SKM-1 treated with dmso at 0.1 percent for 144 hours (cell line): ENCODE data around the gene ADCY2.

Experiments
- DNase-seq: peaks from one replicate; lab custom pipeline; 2025; ENCODE audit not compliant: unreplicated experiment; lab: John Stamatoyannopoulos, UW

The ADCY2 gene

GRCh38 chr5:7501061-7501460, 105.1 kb downstream of the ADCY2 start:
- no peak for DNase-seq

GRCh38 chr5:7503564-7503963, 107.6 kb downstream of the ADCY2 start:
- no peak for DNase-seq

GRCh38 chr5:7515284-7515914, 119.5 kb downstream of the ADCY2 start:
- no peak for DNase-seq

GRCh38 chr5:7516253-7516652, 120.3 kb downstream of the ADCY2 start:
- DNase-seq, result no peak

- DNase-seq, result no peak
Observed at GRCh38 chr5:7517006-7517405, 121.1 kb downstream of the ADCY2 start.

GRCh38 chr5:7518947-7519560, 123.1 kb downstream of the ADCY2 start:
- no peak for DNase-seq

- DNase-seq, result no peak
Observed at GRCh38 chr5:7519564-7519963, 123.6 kb downstream of the ADCY2 start.

GRCh38 chr5:7529880-7530279, 133.9 kb downstream of the ADCY2 start:
- DNase-seq, result no peak

GRCh38 chr5:7533941-7534340, 138.0 kb downstream of the ADCY2 start:
- DNase-seq, result no peak

- no peak for DNase-seq
Observed at GRCh38 chr5:7534505-7534904, 138.6 kb downstream of the ADCY2 start.

- DNase-seq, result no peak
Observed at GRCh38 chr5:7537573-7537972, 141.6 kb downstream of the ADCY2 start.

- DNase-seq, result no peak
Observed at GRCh38 chr5:7539571-7539970, 143.6 kb downstream of the ADCY2 start.

GRCh38 chr5:7540736-7541485, 145.0 kb downstream of the ADCY2 start:
- DNase-seq, result no peak

GRCh38 chr5:7541898-7542297, 146.0 kb downstream of the ADCY2 start:
- no peak for DNase-seq

- DNase-seq, result no peak
Observed at GRCh38 chr5:7546555-7546954, 150.6 kb downstream of the ADCY2 start.

- DNase-seq, result no peak
Observed at GRCh38 chr5:7548596-7548995, 152.7 kb downstream of the ADCY2 start.

GRCh38 chr5:7565559-7565958, 169.6 kb downstream of the ADCY2 start:
- no peak for DNase-seq

- DNase-seq, result no peak
Observed at GRCh38 chr5:7576023-7576715, 180.2 kb downstream of the ADCY2 start.

- DNase-seq, result no peak
Observed at GRCh38 chr5:7577381-7577780, 181.4 kb downstream of the ADCY2 start.

- DNase-seq, result no peak
Observed at GRCh38 chr5:7578071-7578470, 182.1 kb downstream of the ADCY2 start.

- DNase-seq, result no peak
Observed at GRCh38 chr5:7584749-7585148, 188.8 kb downstream of the ADCY2 start.

- no peak for DNase-seq
Observed at GRCh38 chr5:7585807-7586206, 189.9 kb downstream of the ADCY2 start.
